GM06990 (cell line): ENCODE measurements around the gene ANXA11.
"Not testable (repeated sequence)": the region's sequence is repeated elsewhere in the genome, so short reads cannot be mapped to it uniquely, and the experiment has no call there.

Source experiments
- DNase-seq: peaks from one replicate; pipeline ENCODE4 v3.0.0-alpha.2; 2011; ENCODE audit not compliant: insufficient read length; ENCODE audit errors: extremely low read depth
- H3K27me3 ChIP-seq: replicated peaks from 2 replicates; pipeline ENCODE4 v1.6.0; 2011; ENCODE audit warnings: low read length; ENCODE audit not compliant: control insufficient read depth, insufficient read depth
- H3K36me3 ChIP-seq: 2 replicates; pipeline ENCODE4 v1.5.1; 2011; ENCODE audit warnings: low read length; ENCODE audit not compliant: control insufficient read depth, insufficient read depth
- H3K4me3 ChIP-seq: replicated peaks from 2 replicates; pipeline ENCODE4 v1.5.1; 2011; ENCODE audit warnings: low read depth, mild to moderate bottlenecking, control low read depth, low read length
- CTCF ChIP-seq: IDR thresholded peaks from 2 replicates; pipeline ENCODE4 v1.5.1; 2011; ENCODE audit warnings: low read length, control low read depth, mild to moderate bottlenecking, inconsistent platforms; ENCODE audit not compliant: insufficient read depth, poor library complexity, severe bottlenecking

Gene ANXA11

GRCh38 chr10:80242341-80242740, 37.0 kb upstream of the ANXA11 start:
- H3K27me3 ChIP-seq, H3K36me3 ChIP-seq, H3K4me3 ChIP-seq: not testable (repeated sequence)

GRCh38 chr10:80236457-80236856, 31.1 kb upstream of the ANXA11 start:
- not testable (repeated sequence) for H3K36me3 ChIP-seq, H3K27me3 ChIP-seq, DNase-seq, H3K4me3 ChIP-seq

More at GRCh38 chr10:80242341-80242740, 37.0 kb upstream of the ANXA11 start:
- not testable (repeated sequence) for DNase-seq

- H3K36me3 ChIP-seq, DNase-seq, H3K4me3 ChIP-seq, H3K27me3 ChIP-seq: not testable (repeated sequence)
Observed at GRCh38 chr10:80234331-80235235, 29.2 kb upstream of the ANXA11 start.

GRCh38 chr10:80233871-80234270, 28.5 kb upstream of the ANXA11 start:
- not testable (repeated sequence) for DNase-seq, H3K36me3 ChIP-seq, H3K4me3 ChIP-seq, H3K27me3 ChIP-seq

- H3K36me3 ChIP-seq, H3K4me3 ChIP-seq, H3K27me3 ChIP-seq, DNase-seq: not testable (repeated sequence)
Observed at GRCh38 chr10:80226723-80227122, 21.4 kb upstream of the ANXA11 start.

GRCh38 chr10:80223031-80223419, 17.7 kb upstream of the ANXA11 start:
- H3K27me3 ChIP-seq, DNase-seq, H3K4me3 ChIP-seq, H3K36me3 ChIP-seq: not testable (repeated sequence)

- DNase-seq, H3K4me3 ChIP-seq, H3K27me3 ChIP-seq: not testable (repeated sequence)
Observed at GRCh38 chr10:80218878-80219277, 13.5 kb upstream of the ANXA11 start.

GRCh38 chr10:80214368-80214982, 9.1 kb upstream of the ANXA11 start:
- not testable (repeated sequence) for H3K27me3 ChIP-seq, H3K4me3 ChIP-seq, H3K36me3 ChIP-seq, DNase-seq

More at GRCh38 chr10:80218878-80219277, 13.5 kb upstream of the ANXA11 start:
- not testable (repeated sequence) for H3K36me3 ChIP-seq

- H3K36me3 ChIP-seq, H3K4me3 ChIP-seq, DNase-seq, H3K27me3 ChIP-seq: not testable (repeated sequence)
Observed at GRCh38 chr10:80212535-80213115, 7.3 kb upstream of the ANXA11 start.

- no peak for DNase-seq
- TF ChIP-seq CTCF, result no peak
- H3K36me3 ChIP-seq, result no peaks in the 10 kb centered on the region
Observed at GRCh38 chr10:80211786-80212185, 6.4 kb upstream of the ANXA11 start.

More at GRCh38 chr10:80211786-80212185, 6.4 kb upstream of the ANXA11 start:
- H3K27me3 ChIP-seq, result no peaks in the 10 kb centered on the region
- no peak overlapping the region for H3K4me3 ChIP-seq
